BLaER1 treated with 17β-estradiol and CSF1 and Interleukin-3, amounts not matched to agents 10 nM and 100 nM (cell line): ENCODE data around the gene BTG1.
"Not testable (repeated sequence)": the region's sequence is repeated elsewhere in the genome, so short reads cannot be mapped to it uniquely, and the experiment has no call there.

Experiments
- H3K27ac ChIP-seq, 11 experiments: shearing (Covaris generic); formaldehyde crosslinking; 2 replicates each; pipeline ENCODE4 v1.8.1; 2022
- H3K27me3 ChIP-seq, 11 experiments: shearing (Covaris generic); formaldehyde crosslinking; 2 replicates each; pipeline ENCODE4 v1.8.1; 2022
- H3K36me3 ChIP-seq, 11 experiments: shearing (Covaris generic); formaldehyde crosslinking; 2 replicates each; pipeline ENCODE4 v1.8.1; 2022
- H3K4me1 ChIP-seq, 10 experiments: shearing (Covaris generic); formaldehyde crosslinking; 2 replicates each; pipeline ENCODE4 v1.8.1; 2022
- H3K4me2 ChIP-seq, 11 experiments: shearing (Covaris generic); formaldehyde crosslinking; 2 replicates each; pipeline ENCODE4 v1.8.1; 2022
- H3K4me3 ChIP-seq, 10 experiments: shearing (Covaris generic); formaldehyde crosslinking; 2 replicates each; pipeline ENCODE4 v1.8.1; 2022
- H3K9ac ChIP-seq, 11 experiments: shearing (Covaris generic); formaldehyde crosslinking; 2 replicates each; pipeline ENCODE4 v1.8.1; 2022
- H3K9me3 ChIP-seq, 11 experiments: shearing (Covaris generic); formaldehyde crosslinking; replicated peaks in 1 of 11; 2 replicates each; pipeline ENCODE4 v1.8.1; 2022
- H4K20me1 ChIP-seq, 11 experiments: shearing (Covaris generic); formaldehyde crosslinking; 2 replicates each; pipeline ENCODE4 v1.8.1; 2022
- Cebpa-rat ChIP-seq, 11 experiments: shearing (Covaris generic); IDR thresholded peaks; 2 replicates each; pipeline ENCODE4 v1.8.1; 2022

Gene BTG1

GRCh38 chr12:92094751-92095161, 50.9 kb downstream of the BTG1 start:
- Histone ChIP-seq H3K27ac (no peak overlapping the region), H4K20me1 (no peaks in the 10 kb centered on the region), H3K36me3 (no peaks in the 10 kb centered on the region), H3K9ac (no peak overlapping the region), H3K9me3 (peaks cover 0 to 6% (median 2%) of the 10 kb centered on the region in 11 experiments; a peak in 7 of 22 replicates), H3K4me1 (peaks cover 0 to 11% (median 7%) of the 10 kb centered on the region in 10 experiments; a peak in 12 of 20 replicates), H3K4me2 (peak overlapping the region in 9 of 11 experiments; percentile 8 to 38 (median 19); a peak in 8 of 22 replicates), H3K4me3 (no peak overlapping the region), H3K27me3 (no peaks in the 10 kb centered on the region)
- TF ChIP-seq Cebpa-rat (IDR thresholded peaks at IDR 0.05) = no peak

GRCh38 chr12:92094301-92094700, 51.3 kb downstream of the BTG1 start:
- H3K4me3 ChIP-seq, H3K27me3 ChIP-seq, H3K36me3 ChIP-seq, H3K9ac ChIP-seq, H4K20me1 ChIP-seq, H3K9me3 ChIP-seq, H3K27ac ChIP-seq: not testable (repeated sequence)
- Histone ChIP-seq H3K4me1 (peaks cover 0 to 11% (median 7%) of the 10 kb centered on the region in 10 experiments; a peak in 12 of 20 replicates), H3K4me2 (peak overlapping the region in 9 of 11 experiments; percentile 8 to 38 (median 19); a peak in 8 of 22 replicates)
